NCI-H446 treated with DMSO at 0.1 percent for 48 hours (cell line): ENCODE data around the gene NUDT15.
A peak's percentile ranks its signal among the peaks of the same experiment; 100 is the strongest.
"Not testable (repeated sequence)": the region's sequence is repeated elsewhere in the genome, so short reads cannot be mapped to it uniquely, and the experiment has no call there.

ENCODE experiments used
- DNase-seq: peaks from one replicate; lab custom pipeline; 2025; lab: John Stamatoyannopoulos, UW

Gene NUDT15

GRCh38 chr13:48037346-48038173 is at the start of gene NUDT15:
NUDT15 (plus strand) TSS chr13:48037726; CDS start chr13:48037747, 21 bp downstream.
- peak; percentile 74 for DNase-seq

DNA sequence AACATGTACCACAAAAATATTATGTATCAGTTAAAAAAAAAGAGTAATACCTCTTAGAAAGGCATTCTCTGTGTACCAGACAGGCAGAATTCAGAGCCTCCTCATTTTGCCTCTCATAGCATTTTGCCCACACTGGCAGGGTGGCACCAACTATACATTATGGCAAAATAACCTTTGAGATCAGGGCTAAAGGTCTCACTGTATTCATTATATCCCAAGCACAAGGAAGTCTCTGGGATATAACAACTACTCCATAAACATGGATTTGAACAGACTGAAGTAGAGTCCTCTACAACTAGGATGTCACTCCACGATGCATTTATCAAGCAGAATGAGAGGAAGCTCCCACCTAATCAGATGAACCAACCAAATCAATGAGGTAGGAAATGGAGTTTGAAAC is 47.1 kb upstream of the NUDT15 start:
- no peak for DNase-seq

- no peak for DNase-seq
These were observed 46.5 kb upstream of the NUDT15 start for GRCh38 chr13:47990920-47991466.

DNA sequence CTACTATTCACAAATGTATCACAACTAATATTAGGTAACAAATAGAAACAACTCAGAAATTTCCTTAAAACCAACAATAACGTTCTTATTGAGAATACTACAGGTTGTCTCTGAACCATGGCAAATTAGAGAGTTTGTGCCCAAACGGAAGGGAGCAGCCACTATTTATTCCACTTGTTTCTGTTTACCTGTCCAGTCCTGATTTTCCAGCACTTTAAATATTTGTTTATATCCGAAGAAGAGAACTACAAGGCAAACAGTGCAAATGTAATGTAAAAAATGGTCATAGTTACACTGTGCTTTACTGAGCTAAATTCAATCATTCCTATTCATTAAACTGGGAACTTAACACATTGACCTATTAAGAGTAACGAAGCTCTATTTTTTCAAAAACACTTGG is 45.7 kb upstream of the NUDT15 start:
- no peak for DNase-seq

- DNase-seq = no peak
These were observed 40.1 kb upstream of the NUDT15 start for GRCh38 chr13:47997384-47997783.

- DNase-seq = no peak
These were observed 37.6 kb upstream of the NUDT15 start for GRCh38 chr13:47999973-48000372.

- no peak for DNase-seq
These were observed 36.9 kb upstream of the NUDT15 start for GRCh38 chr13:48000559-48001113.

- peak; percentile 60 for DNase-seq
These were observed 36.2 kb upstream of the NUDT15 start, which contains the start of gene SUCLA2 for GRCh38 chr13:48001114-48001881. SUCLA2 (minus strand) TSS chr13:48001273; CDS start chr13:48001269, 4 bp downstream.

- DNase-seq = not testable (repeated sequence)
These were observed 35.5 kb upstream of the NUDT15 start for GRCh38 chr13:48001999-48002398.

DNA sequence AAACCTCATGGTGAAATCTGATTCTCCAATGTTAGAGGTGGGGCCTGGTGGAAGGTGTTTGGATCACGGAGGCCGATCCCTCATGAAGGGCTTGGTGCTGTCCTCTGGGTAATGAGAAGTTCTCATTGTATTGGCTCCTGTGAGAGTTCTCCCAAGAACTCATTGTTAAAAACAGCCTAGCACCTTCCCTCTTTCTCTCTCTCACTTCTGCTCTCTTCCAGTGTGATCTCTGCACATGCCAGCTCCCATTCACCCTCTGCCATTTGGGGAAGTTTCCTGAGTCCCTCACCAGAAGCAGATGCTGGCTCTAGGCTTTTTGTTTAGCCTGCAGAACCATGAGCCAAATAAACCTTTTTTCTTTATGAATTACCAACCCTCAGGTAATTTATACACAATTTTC is 33.3 kb upstream of the NUDT15 start:
- no peak for DNase-seq

DNA sequence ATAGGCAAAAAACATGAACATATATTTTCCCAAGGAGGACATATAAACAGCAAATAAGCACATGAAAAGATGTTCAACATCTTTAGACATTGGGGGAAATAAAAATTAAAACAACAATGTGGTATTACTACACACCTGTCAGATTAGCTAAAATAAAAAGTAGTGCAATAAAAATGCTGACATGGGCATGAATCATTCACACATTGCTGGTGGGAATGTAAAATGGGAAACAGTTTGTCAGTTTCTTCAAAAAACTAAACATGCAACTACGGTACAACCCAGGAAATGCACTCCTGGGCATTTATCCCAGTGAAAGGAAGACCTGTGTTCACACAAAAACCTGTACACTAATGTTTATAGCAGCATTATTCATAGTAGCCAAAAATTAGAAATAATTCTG is 31.1 kb upstream of the NUDT15 start:
- DNase-seq = no peak

DNA sequence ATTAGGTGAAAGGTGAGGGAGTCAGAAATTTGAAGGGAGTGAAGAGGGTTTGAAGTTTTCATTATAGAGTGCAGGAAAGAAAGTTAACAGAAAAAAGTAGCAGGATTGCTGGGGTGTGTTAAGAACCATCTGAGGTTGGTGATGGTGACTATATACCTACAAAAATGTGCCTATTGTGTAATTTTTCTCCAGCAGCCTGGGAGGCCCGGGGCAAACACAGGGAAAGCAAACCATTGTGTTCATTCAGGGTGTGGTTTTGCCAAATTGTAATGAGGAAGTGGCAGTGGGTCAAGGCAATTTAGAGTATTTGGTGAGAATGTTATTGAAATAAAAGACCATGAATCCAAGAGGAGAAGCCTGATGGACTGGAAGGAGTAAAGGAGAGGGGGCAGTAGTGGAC is 28.2 kb upstream of the NUDT15 start:
- no peak for DNase-seq

DNA sequence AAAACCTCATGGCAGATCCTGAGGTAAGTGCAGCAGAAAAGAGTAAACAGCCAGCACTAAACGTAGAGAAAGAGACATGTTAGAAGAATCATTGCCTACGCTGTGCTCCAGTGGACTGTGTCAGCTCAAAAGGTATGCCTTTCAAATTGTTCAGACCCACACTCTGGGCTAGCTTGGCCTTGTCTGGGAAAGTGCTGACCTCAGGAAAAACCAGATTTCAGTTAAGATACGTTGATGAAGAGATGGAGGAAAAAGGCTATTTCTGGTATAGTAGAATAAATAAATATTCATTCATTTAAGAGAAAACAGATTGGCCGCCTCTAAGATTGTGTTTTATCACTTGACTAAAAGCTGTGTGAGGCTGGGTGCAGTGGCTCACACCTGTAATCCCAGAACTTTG is 26.8 kb upstream of the NUDT15 start:
- no peak for DNase-seq

GRCh38 chr13:48012668-48013067 is 24.9 kb upstream of the NUDT15 start:
- no peak for DNase-seq

- DNase-seq = no peak
These were observed 23.2 kb upstream of the NUDT15 start for GRCh38 chr13:48014359-48014758.

DNA sequence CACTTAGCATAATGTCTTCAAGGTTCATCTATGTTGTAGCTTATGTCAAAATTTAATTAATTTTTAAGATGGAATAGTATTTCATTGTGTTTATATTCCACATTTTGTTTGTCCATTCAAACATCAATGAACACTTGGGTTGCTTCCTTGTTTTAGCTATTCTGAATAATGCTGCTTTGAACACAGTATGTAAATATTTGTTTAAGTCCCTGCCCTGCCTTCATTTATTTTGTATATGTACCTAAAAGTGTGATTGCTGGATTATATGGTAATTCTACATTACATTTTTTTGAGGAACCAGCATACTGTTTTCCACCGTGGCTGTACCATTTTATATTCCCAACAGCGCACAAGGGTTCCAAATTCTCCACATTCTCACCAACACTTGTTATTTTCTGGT is 18.9 kb upstream of the NUDT15 start:
- DNase-seq = no peak

- DNase-seq = no peak
These were observed 17.7 kb upstream of the NUDT15 start for GRCh38 chr13:48019796-48020195.

DNA sequence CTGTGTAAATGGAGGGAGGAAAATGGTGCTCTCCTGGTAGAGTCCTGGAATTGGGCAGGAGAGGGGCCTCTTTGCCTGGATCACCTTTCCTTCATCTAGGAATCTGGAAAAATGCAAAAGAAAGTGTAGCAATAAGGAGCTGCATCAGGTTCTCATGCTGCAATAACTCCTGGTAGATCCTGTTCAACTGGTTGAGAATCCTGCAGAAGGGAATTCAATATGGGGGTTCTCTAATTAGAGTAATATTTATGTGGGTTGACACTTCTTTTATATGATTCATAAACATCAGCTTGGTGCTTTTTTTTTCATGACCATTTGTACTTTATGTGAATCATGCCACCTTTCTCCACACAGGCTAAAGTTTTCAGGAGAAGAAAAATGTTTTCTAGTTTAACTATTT is 9.5 kb upstream of the NUDT15 start:
- no peak for DNase-seq

DNA sequence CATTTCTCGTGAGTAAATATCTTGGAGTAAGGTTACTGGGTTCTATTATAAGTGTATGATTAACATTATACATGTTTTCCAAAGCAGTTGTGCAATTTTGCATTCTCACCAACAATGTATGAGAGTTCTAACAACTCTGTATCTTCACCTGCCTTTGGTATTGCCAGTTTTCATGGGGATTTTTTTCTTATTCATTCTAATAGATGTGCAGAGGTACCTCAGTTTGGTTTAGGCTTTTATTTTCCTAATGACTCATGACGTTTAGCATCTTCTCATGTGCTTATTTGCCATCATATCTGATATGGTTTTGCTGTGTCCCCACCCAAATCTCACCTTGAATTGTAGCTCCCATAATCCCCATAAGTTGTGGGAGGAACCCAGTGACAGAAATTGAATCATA is 7.7 kb upstream of the NUDT15 start:
- no peak for DNase-seq

GRCh38 chr13:48038761-48039160 is 1.2 kb downstream of the NUDT15 start:
- no peak for DNase-seq

DNA sequence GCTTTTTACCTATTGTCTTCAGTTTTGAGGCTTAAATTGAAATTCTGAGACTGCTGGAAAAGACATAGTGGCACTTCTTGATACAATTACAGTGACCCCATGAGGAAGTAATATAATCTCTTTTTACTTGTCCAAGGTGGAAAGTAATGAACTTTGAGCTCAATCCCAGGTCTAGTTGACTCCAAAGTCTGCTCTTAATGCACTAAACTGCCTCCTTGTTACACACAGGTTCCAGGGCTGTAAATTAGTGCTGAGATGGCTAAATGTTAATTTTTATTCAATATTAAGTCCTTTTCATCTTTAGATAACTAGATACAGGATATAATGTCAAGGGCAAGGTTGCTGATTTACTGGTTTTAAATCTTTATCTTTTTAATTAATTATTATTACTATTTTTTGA is 2.5 kb downstream of the NUDT15 start:
- no peak for DNase-seq

DNA sequence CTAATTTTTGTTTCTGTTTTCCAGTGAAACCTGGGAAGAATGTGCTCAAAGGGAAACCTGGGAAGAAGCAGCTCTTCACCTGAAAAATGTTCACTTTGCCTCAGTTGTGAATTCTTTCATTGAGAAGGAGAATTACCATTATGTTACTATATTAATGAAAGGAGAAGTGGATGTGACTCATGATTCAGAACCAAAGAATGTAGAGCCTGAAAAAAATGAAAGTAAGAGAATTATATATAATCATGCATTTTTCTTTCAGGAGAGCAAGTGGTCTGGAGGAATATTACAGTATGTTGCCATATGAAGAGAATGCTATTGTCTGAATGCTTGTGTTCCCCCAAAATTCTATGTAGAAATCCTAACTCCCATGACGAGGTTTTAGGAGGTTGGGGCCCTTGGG is 3.4 kb downstream of the NUDT15 start:
- no peak for DNase-seq

GRCh38 chr13:48042894-48043293 is 5.4 kb downstream of the NUDT15 start:
- DNase-seq = no peak
